A549 (cell line): ENCODE results near the gene CPB2. TPM values are rescaled to one million over a fixed set of nuclear protein-coding genes. Genes with fewer than 3 reads are reported as not detected.

Source experiments
- ATAC-seq, 2 experiments: fragments of 200-7000 bp in 1 of 2; fragments of >200 bp in 1 of 2; cut with Nextera tagmentation in 1 of 2; cut with Tn5 transposase in 1 of 2; 3 replicates each; pipeline versions ENCODE4 v1.8.0 to v1.9.1; 2018 to 2020; ENCODE audit warnings: mild to moderate bottlenecking in 1 of 2, moderate library complexity in 1 of 2
- CTCF ChIA-PET: fragments of 300-600 bp; sonication (Branson Sonifier 250); formaldehyde crosslinking; extraction: SDS; loops from one replicate; lab custom pipeline; 2021; ENCODE audit warnings: antibody characterized with exemption, inconsistent platforms; lab: Yijun Ruan, JAX
- POLR2A ChIA-PET: fragments of 350-600 bp; formaldehyde crosslinking; extraction: SDS; loops from one replicate; lab custom pipeline; 2021; ENCODE audit warnings: antibody characterized with exemption, inconsistent platforms; lab: Yijun Ruan, JAX
- DNase-seq, 2 experiments: peaks; one replicate each; pipeline versions ENCODE4 v3.0.0 to v3.0.0-alpha.2; 2011 to 2016; ENCODE audit warnings: low read depth in 1 of 2, low spot score in 1 of 2
- FAIRE-seq: peaks from 2 replicates; lab custom pipeline; 2011; peaks lifted over from hg19 to GRCh38; lab: Jason Lieb, UNC
- H3K27ac ChIP-seq, 2 experiments: fragments of >200 bp; sonication (Bioruptor Twin); formaldehyde crosslinking; 3 replicates each; pipeline ENCODE4 v1.5.1; 2016 to 2017
- H3K4me1 ChIP-seq: fragments of >200 bp; sonication (Bioruptor Twin); formaldehyde crosslinking; 3 replicates; pipeline ENCODE4 v1.6.1; 2016
- H3K4me2 ChIP-seq: fragments of >200 bp; sonication (Bioruptor Twin); formaldehyde crosslinking; 3 replicates; pipeline ENCODE4 v1.6.1; 2016
- H3K4me3 ChIP-seq: fragments of >200 bp; sonication (Bioruptor Twin); formaldehyde crosslinking; 3 replicates; pipeline ENCODE4 v1.5.1; 2016
- H3K9me3 ChIP-seq: fragments of >200 bp; sonication (Bioruptor Twin); formaldehyde crosslinking; 3 replicates; pipeline ENCODE4 v1.6.1; 2016
- CBX2 ChIP-seq: fragments of 200-600 bp; sonication (generic); IDR thresholded peaks from 2 replicates; pipeline ENCODE4 v1.6.1; 2016; ENCODE audit warnings: low read depth, mild to moderate bottlenecking, borderline replicate concordance
- EHF ChIP-seq: fragments of 250-450 bp; sonication (Bioruptor Pico); IDR thresholded peaks from 2 replicates; pipeline ENCODE4 v1.5.0; 2020; ENCODE audit warnings: mild to moderate bottlenecking
- ELK1 ChIP-seq: fragments of 150-350 bp; IDR thresholded peaks from 2 replicates; pipeline ENCODE4 v1.6.1; 2014; ENCODE audit warnings: low read depth, mild to moderate bottlenecking, low read length
- ESRRA ChIP-seq: fragments of 150-350 bp; IDR thresholded peaks from 2 replicates; pipeline ENCODE4 v1.6.1; 2014; ENCODE audit warnings: mild to moderate bottlenecking, low read length, borderline replicate concordance
- FOSL2 ChIP-seq, 2 experiments: fragments of 450-650 bp in 1 of 2; fragments of >200 bp in 1 of 2; sonication (Bioruptor Twin) in 1 of 2; formaldehyde crosslinking; IDR thresholded peaks; 2 replicates each; pipeline versions ENCODE4 v1.5.0 to v1.6.1; 2016 to 2020; ENCODE audit warnings: mild to moderate bottlenecking in 1 of 2, moderate library complexity in 1 of 2
- HDAC2 ChIP-seq: fragments of 200-600 bp; sonication (generic); IDR thresholded peaks from 2 replicates; pipeline ENCODE4 v1.6.1; 2016
- HOXA7 ChIP-seq: fragments of 250-450 bp; sonication (Bioruptor Pico); IDR thresholded peaks from 2 replicates; pipeline ENCODE4 v1.5.0; 2020; ENCODE audit warnings: mild to moderate bottlenecking, moderate library complexity
- HOXB13 ChIP-seq: fragments of 250-450 bp; sonication (Bioruptor Pico); IDR thresholded peaks from 2 replicates; pipeline ENCODE4 v1.5.0; 2020; ENCODE audit warnings: low read depth, mild to moderate bottlenecking, moderate library complexity
- JUNB ChIP-seq: fragments of >200 bp; sonication (Bioruptor Twin); formaldehyde crosslinking; IDR thresholded peaks from 2 replicates; pipeline ENCODE4 v1.6.1; 2016
- KDM5A ChIP-seq: fragments of 200-600 bp; sonication (generic); IDR thresholded peaks from 2 replicates; pipeline ENCODE4 v1.6.1; 2016; ENCODE audit warnings: antibody characterized with exemption, mild to moderate bottlenecking
- MAFK ChIP-seq: fragments of 450-650 bp; IDR thresholded peaks from 2 replicates; pipeline ENCODE4 v1.6.1; 2014; ENCODE audit not compliant: partially characterized antibody
- MAX ChIP-seq: IDR thresholded peaks from 2 replicates; pipeline ENCODE4 v1.6.1; 2012
- RAD21 ChIP-seq, 2 experiments: fragments of >200 bp in 1 of 2; sonication (Bioruptor Twin) in 1 of 2; formaldehyde crosslinking in 1 of 2; IDR thresholded peaks in 1 of 2; conservative IDR thresholded peaks in 1 of 2; 2 replicates in 1 of 2; 3 replicates in 1 of 2; pipeline ENCODE4 v1.6.1; 2012 to 2018; ENCODE audit warnings: inconsistent platforms in 1 of 2
- REST ChIP-seq: fragments of 200-600 bp; sonication (generic); IDR thresholded peaks from 2 replicates; pipeline ENCODE4 v1.6.1; 2016; ENCODE audit warnings: antibody characterized with exemption, mild to moderate bottlenecking, moderate library complexity
- RFX5 ChIP-seq: fragments of 450-650 bp; IDR thresholded peaks from 2 replicates; pipeline ENCODE4 v1.7.1; 2014; ENCODE audit warnings: antibody characterized with exemption, mild to moderate bottlenecking, moderate library complexity
- ZSCAN20 ChIP-seq: fragments of 250-450 bp; sonication (Bioruptor Pico); IDR thresholded peaks from 2 replicates; pipeline ENCODE4 v1.8.0; 2022; ENCODE audit warnings: mild to moderate bottlenecking, moderate library complexity
- WGBS: methylation state at CpG from one replicate; pipeline ENCODE4 v1.1.6; 2017; ENCODE audit errors: missing lambda C conversion rate; 5-methylcytosine and 5-hydroxymethylcytosine counted together
- polyA plus RNA-seq, 4 experiments: library from polyadenylated mRNA; depleted of rRNA in 3 of 4; stranded (reverse); fragments of >200 nt; fragmentation: RNase III in 1 of 4; extraction: RNeasy Plus Mini Kit Qiagen cat#74134 plus additional on column Dnase treatment in 1 of 4; gene quantifications; 2 replicates in 3 of 4; 3 replicates in 1 of 4; pipeline ENCODE4 v1.2.3, GENCODE V29; 2011 to 2017

The CPB2 gene
- polyA plus RNA-seq, 2 of the 4 experiments (the other 2 are of a cell fraction): 0.05 to 0.48 TPM

GRCh38 chr13:46038296-46038695 lies 66.5 kb downstream of the CPB2 start:
- POLR2A ChIA-PET: no interaction called here
- no peak overlapping the region for H3K4me2 ChIP-seq
- no peak overlapping the region for H3K4me3 ChIP-seq
- ATAC-seq: no peak
- DNase-seq: no peak
- H3K4me1 ChIP-seq: no peaks in the 10 kb centered on the region
- no peak for FAIRE-seq
- no peak overlapping the region for H3K27ac ChIP-seq
- CTCF ChIA-PET: no interaction called here
- H3K9me3 ChIP-seq: no peaks in the 10 kb centered on the region
- 100% methylated on average over 4 of the region's 4 CpGs for WGBS
- TF ChIP-seq HOXA7 (CRISPR knock-in tag): no peak
- no peak for TF ChIP-seq ZSCAN20 (CRISPR knock-in tag)
- no peak for TF ChIP-seq ESRRA
- no peak for TF ChIP-seq RAD21 (conservative IDR thresholded peaks at IDR 0.05 in 1 of 2, IDR thresholded peaks at IDR 0.05 in 1 of 2)
- no peak for TF ChIP-seq RFX5
- TF ChIP-seq MAX: no peak
- no peak for TF ChIP-seq REST
- TF ChIP-seq FOSL2 (IDR thresholded peaks at IDR 0.05): no peak
- no peak for TF ChIP-seq FOSL2 (CRISPR knock-in tag; IDR thresholded peaks at IDR 0.05)
- no peak for TF ChIP-seq ELK1
- no peak for TF ChIP-seq EHF (CRISPR knock-in tag)

GRCh38 chr13:46035066-46035465 lies 69.8 kb downstream of the CPB2 start:
- Histone ChIP-seq H3K27ac (no peak overlapping the region), H3K4me1 (no peaks in the 10 kb centered on the region), H3K4me3 (no peak overlapping the region), H3K4me2 (no peak overlapping the region), H3K9me3 (peaks cover 8% of the 10 kb centered on the region; the same call in 1 of the 3 replicates)
- POLR2A ChIA-PET: no interaction called here
- 86% methylated on average over 2 of the region's 2 CpGs for WGBS
- no peak for DNase-seq
- ATAC-seq: no peak
- no peak for FAIRE-seq
- TF ChIP-seq ELK1 (no peak), HDAC2 (no peak), MAFK (no peak), RFX5 (no peak), JUNB (no peak), HOXB13 (CRISPR knock-in tag) (no peak)
- CTCF ChIA-PET: no interaction called here

- POLR2A ChIA-PET: no interaction called here
- no peak for ATAC-seq
Observed at GRCh38 chr13:46032341-46032740, 72.5 kb downstream of the CPB2 start.

More at GRCh38 chr13:46032341-46032740, 72.5 kb downstream of the CPB2 start:
- DNase-seq (no peak), FAIRE-seq (no peak)
- TF ChIP-seq KDM5A: no peak
- TF ChIP-seq CBX2: no peak
- H3K4me1 ChIP-seq: no peaks in the 10 kb centered on the region
- H3K4me2 ChIP-seq: no peak overlapping the region
- no peak overlapping the region for H3K4me3 ChIP-seq
- H3K9me3 ChIP-seq: peaks cover 12% of the 10 kb centered on the region; the same call in 1 of the 3 replicates
- CTCF ChIA-PET: no interaction called here
- no peak overlapping the region for H3K27ac ChIP-seq
